Fibroblast of the aortic adventitia (primary cell): Measurements from ENCODE around the gene LGR5. TPM values are rescaled to one million over a fixed set of nuclear protein-coding genes. Genes with fewer than 3 reads are reported as not detected.
A peak's percentile ranks its signal among the peaks of the same experiment; 100 is the strongest.

Experiments
- DNase-seq: peaks from one replicate; pipeline ENCODE4 v3.0.0-alpha.2; 2010; ENCODE audit warnings: low read depth
- H3K4me3 ChIP-seq: 2 replicates; pipeline ENCODE4 v1.5.1; 2011; ENCODE audit warnings: low read depth, mild to moderate bottlenecking, control low read depth, low read length, moderate library complexity
- CTCF ChIP-seq: IDR thresholded peaks from 2 replicates; pipeline ENCODE4 v1.5.1; 2011; ENCODE audit warnings: mild to moderate bottlenecking, low read length, control low read depth, inconsistent platforms; ENCODE audit not compliant: insufficient read depth
- total RNA-seq: library from RNA; depleted of rRNA; stranded (reverse); fragments of >200 nt; gene quantifications from 2 replicates; pipeline ENCODE4 v1.2.3, GENCODE V29; 2012; ENCODE audit warnings: low replicate concordance

Gene LGR5
- total RNA-seq, 1 donor: 7.8 TPM

GRCh38 chr12:71456316-71456715, 16.7 kb downstream of the LGR5 start:
- TF ChIP-seq CTCF: no peak
- no peak overlapping the region for H3K4me3 ChIP-seq
- no peak for DNase-seq

- no peak overlapping the region for H3K4me3 ChIP-seq
- no peak for DNase-seq
- TF ChIP-seq CTCF: no peak
Measured at GRCh38 chr12:71456990-71457389, 17.4 kb downstream of the LGR5 start.

- TF ChIP-seq CTCF: no peak
- DNase-seq: no peak
- H3K4me3 ChIP-seq: no peak overlapping the region
Measured at GRCh38 chr12:71460318-71460717, 20.7 kb downstream of the LGR5 start.

GRCh38 chr12:71460850-71461609, 21.4 kb downstream of the LGR5 start:
- no peak overlapping the region for H3K4me3 ChIP-seq
- TF ChIP-seq CTCF: no peak
- no peak for DNase-seq

- TF ChIP-seq CTCF: no peak
- DNase-seq: no peak
- H3K4me3 ChIP-seq: no peak overlapping the region
Measured at GRCh38 chr12:71461787-71462328, 22.3 kb downstream of the LGR5 start.

- DNase-seq: no peak
- no peak for TF ChIP-seq CTCF
- no peak overlapping the region for H3K4me3 ChIP-seq
Measured at GRCh38 chr12:71465796-71466195, 26.2 kb downstream of the LGR5 start.

- no peak for TF ChIP-seq CTCF
- peak; percentile 8 for DNase-seq
- no peak overlapping the region for H3K4me3 ChIP-seq
Measured at GRCh38 chr12:71469258-71469750, 29.7 kb downstream of the LGR5 start.
